OCI-LY7 (cell line): ENCODE data around the gene DLGAP3.

ENCODE experiments used
- EZH2phosphoT487 ChIP-seq: fragments of 200-600 bp; sonication (generic); IDR thresholded peaks from 2 replicates; pipeline ENCODE4 v1.6.1; 2018; ENCODE audit warnings: low read depth, borderline replicate concordance, mild to moderate bottlenecking, mixed run types, antibody characterized with exemption, low read length, moderate library complexity, mixed read lengths
- TF ChIP-seq, protein P1 (sequence below): fragments of 200-600 bp; sonication (generic); conservative IDR thresholded peaks from 2 replicates; pipeline ENCODE4 v1.5.1; 2014; ENCODE audit warnings: mild to moderate bottlenecking, antibody characterized with exemption, low read length, moderate library complexity, mixed read lengths

DNA sequence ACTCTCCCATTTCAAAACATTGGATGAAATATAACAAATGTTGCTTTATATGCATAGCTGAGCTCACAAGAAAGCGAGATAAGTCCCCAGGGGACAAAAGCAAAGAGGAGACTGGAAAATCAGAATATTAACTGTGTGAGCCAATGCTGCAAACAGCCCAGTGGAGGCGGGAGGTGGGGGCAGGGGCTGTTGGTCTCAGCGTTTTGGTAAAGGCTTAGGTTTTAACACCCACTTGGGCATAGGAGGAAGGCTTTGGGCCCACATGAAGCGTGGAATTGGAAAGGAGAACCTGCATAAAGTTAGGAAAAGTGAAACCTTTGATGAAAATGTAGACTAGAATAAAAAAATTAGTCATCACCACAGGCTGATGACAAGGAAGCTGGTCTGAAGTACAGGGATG, 39.7 kb downstream of the DLGAP3 start:
- TF ChIP-seq, protein P1, sequence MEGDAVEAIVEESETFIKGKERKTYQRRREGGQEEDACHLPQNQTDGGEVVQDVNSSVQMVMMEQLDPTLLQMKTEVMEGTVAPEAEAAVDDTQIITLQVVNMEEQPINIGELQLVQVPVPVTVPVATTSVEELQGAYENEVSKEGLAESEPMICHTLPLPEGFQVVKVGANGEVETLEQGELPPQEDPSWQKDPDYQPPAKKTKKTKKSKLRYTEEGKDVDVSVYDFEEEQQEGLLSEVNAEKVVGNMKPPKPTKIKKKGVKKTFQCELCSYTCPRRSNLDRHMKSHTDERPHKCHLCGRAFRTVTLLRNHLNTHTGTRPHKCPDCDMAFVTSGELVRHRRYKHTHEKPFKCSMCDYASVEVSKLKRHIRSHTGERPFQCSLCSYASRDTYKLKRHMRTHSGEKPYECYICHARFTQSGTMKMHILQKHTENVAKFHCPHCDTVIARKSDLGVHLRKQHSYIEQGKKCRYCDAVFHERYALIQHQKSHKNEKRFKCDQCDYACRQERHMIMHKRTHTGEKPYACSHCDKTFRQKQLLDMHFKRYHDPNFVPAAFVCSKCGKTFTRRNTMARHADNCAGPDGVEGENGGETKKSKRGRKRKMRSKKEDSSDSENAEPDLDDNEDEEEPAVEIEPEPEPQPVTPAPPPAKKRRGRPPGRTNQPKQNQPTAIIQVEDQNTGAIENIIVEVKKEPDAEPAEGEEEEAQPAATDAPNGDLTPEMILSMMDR, result no peak
- TF ChIP-seq EZH2phosphoT487, result no peak
